Embryonic facial prominence (tissue), 1 donor: ENCODE results near the gene NEO1.

Experiments
- DNase-seq: peaks from one replicate; pipeline ENCODE4 v3.0.0-alpha.2; 2016; ENCODE audit errors: extremely low spot score

Gene NEO1

DNA sequence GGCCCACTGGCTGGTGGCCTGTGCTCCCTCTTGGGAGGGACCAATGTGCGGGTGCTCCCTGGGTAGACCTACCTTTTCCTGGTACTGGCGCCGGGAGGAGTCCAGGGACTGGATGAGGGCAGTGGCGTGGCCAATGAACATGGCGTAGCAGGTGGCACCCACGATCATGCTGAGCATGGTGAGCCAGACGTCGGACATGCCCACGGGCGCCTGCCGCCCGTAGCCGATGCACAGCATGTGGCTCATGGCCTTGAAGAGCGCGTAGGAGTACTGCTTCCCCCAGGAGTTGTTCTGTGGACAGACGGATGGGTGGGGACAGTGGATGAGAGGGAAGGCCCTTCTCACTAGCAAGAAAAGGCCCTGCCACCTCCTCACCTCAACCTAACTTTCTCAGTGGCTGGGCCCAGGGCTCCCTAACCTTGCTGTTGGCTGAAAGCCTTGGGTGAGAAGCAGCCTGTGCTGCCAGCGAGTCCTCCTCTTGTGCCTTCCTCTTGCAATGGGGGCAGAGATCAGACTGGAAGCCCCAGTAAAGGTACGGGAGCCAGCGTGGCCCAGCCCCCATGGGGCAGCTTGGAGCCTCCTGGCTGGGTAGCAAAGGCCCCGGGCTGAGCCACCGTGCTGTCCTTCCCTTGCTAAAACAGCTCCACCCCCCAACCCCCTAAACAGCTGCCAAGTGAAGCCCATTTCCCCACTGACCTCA is 277.4 kb downstream of the NEO1 start:
- DNase-seq, result no peak

DNA sequence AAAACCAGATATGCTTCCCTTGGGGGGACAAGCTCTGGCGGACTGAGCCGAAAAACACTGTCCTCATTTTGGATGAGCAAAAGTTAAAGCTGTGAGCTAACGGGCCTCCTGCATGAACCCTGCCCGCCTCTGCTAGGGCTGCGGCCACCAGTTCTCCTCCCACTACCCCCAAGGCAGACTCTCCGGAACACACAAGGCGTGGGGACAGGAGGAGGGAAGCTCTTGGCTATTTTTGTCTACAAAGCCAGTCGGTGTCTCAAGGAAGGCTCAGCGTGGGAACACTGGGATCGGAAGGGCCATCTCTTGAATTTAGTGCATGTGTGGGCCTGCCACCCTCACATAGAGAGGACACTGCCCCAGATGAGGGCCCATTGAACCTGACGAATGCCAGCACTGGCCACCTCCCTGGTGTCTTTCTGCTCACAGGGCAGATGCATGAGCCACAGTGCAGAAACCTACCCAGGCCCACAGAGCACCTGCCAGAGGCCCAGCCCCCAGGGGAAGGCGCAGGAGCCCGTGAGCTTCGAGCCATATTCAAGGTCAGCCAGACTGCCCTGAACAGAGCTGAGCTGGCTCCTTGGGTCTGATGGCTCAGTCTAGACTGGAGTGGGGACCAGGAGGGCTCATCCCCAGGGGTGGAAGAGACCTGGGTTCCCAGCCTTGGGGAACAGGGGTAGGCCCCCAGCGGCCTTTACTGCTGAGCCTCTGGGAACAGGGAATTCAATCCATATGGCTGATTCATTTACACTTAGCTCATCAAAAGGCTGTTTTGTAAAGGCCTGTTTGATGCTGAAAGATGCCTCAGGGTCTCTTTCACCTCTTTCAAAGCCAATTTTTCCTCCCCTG is 278.2 kb downstream of the NEO1 start:
- DNase-seq, result no peak

DNA sequence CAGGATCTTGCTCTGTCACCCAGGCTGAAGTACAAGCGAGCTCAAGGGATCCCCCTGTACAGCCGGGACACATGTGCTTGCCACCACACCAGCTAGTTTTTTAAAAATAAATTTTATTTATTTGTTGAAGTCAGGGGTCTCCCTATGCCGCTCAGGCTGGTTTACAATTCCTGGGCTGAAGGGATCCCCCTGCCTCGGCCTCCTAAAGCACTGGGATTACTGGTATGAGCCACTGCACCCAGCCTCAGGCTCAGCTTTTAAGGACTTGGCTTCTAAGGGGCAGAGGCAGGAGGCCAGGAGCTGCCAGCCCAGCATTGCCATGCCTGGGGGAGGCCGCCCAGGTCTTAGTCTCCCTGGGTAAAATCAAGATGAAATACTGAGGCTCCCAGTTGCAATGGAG is 279.2 kb downstream of the NEO1 start:
- no peak for DNase-seq

DNA sequence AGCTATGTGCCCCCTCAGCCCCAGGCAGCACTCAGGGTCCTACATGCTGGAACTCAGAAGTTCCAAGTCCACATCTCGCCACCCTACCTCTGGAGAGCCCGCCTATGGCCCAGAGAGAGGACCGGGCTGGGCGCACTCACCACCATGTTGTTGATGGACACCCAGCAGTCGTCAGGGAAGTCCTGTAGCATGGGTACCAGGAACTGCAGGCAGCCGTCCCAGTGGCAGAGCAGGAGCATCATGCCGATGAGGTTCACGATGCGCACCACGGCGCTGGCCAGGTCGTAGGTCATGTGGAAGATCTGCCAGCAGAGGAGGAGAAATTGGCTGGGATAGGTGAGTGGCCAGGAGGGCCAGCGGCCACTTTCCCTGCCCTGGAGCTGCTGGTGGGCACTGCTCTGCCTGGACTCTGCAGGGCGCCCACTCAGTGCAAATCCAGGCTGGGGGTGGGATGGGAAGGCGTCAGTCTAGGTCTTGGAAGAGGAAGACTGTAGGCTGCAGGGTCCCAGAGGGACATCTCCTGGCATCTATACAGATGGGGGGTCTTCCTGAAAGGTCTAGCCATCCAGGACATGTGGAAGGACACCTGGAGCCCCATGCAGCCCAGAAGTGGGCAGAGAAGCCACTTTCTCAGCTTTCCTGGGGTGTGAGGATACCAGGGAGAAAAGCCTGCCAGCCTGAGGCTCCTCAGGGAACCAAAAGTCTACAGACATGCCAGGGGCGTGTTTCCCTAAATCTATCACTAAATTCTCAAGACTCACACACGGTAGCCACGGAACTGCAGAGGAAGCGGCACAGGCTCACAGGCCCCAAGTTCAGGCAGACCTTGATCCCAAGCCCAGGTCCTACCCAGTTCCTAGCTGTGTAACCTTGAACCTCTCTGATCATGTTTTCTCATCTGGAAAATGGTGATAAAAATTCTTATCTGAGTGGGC is 280.0 kb downstream of the NEO1 start:
- no peak for DNase-seq

DNA sequence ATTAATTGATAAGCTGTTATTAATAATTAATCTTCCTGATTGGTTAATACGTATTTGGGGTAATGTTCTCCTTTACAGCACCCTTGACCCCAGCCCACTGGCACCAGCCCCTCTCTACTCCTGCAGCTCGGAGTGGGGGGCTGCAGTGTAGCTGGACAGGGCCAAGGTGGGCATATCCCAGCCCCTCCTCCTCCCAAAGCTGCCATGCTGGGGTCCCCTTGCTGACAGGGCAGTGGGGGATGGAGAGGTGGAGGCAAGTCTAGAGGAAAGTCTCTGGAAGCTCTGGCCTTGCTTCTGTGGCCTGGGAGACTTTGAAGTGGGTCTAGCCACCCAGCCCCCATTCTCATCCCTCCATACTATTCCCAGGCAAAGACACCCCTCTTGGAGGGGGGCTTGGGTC is 280.7 kb downstream of the NEO1 start:
- no peak for DNase-seq

DNA sequence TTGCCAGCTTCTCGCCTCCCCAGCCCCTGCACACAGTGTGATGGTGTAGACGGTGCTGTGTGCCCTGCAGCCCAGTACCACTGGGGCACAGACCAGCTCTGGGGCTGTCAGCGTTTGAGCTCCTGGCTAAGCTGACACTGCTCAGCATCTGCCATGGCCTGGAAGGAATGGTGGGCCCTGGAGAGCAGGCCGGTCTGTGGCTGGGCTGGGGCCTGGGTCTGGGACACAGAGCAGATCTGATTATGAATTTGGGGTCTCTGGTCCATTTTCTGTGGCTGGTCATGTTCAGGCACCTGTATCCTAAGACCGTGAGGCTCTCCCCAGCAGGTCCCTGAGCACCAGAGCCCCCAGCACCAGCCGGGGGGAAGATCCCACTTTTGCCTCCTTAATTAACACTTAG is 281.8 kb downstream of the NEO1 start:
- DNase-seq, result no peak

DNA sequence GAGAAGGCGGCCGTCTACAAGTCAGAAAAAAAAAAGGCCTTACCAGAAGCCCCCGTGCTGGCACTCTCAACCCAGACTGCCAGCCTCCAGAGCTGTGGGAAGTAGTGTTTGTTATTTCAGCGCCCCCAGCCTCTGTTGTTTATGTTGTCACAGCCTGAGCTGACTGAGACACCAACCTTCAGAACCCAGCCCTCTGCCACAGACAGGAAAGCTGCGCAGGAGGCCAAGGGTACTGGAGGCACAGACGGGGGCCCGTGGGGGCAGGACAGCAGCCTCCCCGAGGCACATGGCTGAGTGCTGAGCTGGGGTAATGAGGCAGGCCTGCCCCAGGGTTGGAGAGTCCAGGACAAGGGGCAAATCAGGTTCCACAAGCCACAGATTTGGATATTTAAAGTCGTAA is 282.8 kb downstream of the NEO1 start:
- DNase-seq, result no peak

DNA sequence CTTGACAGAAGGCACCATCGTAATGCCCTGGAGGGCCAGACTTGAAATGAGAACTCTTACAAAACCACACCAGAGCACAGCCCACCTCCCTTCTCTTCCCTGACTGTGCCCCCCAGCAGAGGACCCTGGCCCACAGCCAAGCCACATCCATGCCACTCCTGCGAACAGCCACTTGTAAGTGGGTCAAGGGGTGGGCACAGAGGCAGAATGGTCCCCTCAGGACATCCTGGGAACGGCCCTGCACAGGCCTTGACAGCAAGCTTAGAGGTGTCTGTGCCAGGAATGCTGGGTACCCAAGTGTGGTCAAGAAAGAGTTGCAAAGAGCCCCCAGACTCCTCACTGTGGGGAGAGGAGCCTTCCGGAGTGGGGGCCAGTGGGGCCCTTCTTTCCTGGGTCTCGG is 283.2 kb downstream of the NEO1 start:
- DNase-seq, result no peak

DNA sequence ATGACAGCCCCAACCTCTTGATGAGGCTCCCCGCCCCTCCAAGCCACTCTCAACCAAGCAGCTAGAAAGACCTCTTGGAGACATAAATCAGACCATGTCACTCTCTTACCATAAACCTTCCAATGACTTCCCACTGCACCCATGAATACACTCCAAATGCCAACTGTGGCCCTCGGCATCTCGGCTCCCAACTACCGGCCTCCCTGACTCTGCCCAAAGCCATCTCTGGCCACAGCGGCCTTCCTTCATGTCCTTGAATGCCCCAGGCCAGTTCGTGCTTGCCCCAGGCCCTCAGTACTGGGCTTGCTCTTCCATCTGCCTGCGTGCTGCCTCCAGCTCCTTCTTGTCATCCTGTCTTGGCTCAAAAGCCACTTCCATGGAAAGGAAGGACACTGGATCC is 284.5 kb downstream of the NEO1 start:
- DNase-seq, result no peak

DNA sequence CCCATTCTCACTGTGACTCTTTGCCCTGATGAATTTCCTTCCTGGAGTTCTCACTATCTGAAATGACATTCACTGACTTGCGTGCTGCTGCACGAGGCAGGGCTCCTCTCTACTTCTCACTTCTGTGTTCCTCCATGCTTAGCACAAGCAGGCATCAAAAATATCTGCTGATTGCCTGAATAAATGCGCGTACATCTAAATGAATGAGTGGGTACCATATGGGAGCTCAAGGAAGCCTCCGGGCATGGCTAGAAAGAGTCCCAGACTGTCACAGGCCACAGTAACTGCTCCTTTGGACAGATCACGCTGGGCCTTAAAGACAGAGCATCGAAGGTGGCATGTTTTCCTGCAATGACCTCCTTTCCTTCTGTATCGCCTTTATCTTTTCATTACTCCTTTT is 284.9 kb downstream of the NEO1 start:
- DNase-seq, result no peak

DNA sequence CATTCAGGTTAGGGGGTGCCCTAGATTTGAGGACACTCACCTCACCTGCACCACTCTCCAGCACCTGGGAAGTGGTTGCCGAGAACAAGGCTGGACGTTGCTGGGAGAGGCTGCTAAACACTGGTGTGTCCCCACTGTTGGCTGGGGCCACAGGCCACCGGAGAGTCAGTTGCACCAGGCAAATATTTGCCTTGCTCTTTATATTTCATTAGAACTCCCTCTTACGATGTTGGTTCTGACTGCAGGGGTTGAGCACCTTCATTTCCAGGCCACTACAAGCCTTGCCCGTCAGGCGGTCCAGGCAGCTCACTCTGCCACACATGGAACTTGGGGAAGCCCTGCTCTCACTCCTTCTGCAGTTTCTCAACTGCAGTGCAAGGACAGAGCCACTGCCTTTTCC is 285.8 kb downstream of the NEO1 start:
- no peak for DNase-seq

DNA sequence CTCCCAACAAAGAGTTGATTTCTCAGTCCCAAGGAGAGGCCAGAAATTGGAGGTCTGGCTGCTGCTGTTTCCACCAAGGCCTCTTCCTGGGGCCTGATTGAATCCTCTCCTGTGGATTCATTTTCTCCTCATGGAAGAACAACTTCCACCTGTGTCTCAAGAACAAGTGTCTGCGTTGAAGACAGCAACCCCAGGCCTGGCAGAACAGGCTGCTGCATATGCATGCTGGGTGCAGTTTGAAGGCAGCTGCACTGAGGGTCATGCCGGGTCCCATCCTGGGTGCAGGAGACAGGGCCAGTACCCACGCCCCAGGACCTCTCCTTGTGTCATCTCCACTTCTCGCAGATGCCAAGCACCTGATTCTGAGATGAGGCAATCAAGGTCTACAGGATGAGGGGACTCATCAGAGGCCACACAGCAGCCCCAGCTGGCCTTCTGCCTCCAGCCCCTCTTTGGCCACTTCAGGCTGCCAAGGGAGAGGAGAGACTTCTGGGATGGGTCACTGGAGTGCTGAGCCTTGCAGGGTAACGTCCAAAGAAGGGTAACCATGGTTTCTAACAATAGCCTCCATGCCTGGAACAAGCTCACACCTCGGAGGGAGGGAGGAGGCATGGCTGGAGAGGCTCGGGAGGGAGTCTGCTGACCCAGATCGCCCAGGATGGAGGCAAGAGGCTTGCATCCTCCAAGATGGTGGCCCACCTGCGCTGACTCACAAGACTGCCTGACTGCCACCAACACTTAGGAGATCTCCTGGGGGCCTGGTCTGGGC is 286.5 kb downstream of the NEO1 start:
- DNase-seq, result no peak

DNA sequence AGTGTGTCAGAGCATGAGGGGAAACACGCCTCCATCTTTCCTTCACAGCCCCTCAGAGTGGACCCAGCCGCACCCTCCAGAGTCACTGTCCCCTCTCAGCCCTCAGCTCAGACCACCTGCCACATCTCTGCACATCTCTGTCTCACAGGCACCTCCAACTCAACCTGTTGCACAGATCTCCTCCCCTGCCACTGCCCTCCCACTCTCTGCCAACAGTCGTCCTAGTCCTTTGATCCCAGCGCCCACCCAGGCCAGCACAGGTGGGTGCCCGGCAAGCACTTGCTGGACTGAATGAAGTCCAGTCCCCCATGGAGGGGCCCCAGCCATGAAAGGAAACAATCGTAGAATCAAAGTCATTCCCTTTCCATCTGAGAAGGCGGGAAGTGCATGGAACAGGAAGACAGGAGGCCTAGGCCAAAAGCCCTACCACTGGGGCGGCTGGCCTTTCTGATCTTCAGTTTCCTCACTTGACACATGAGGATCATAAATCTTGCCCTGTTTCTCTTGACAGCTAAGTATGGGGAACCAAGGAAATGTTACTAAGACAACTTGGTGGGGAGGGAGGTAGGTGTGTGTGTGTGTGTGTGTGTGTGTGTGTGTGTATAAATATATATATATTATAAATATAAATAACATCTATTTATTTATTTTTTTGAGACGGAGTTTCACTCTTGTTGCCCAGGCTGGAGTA is 288.4 kb downstream of the NEO1 start:
- no peak for DNase-seq

DNA sequence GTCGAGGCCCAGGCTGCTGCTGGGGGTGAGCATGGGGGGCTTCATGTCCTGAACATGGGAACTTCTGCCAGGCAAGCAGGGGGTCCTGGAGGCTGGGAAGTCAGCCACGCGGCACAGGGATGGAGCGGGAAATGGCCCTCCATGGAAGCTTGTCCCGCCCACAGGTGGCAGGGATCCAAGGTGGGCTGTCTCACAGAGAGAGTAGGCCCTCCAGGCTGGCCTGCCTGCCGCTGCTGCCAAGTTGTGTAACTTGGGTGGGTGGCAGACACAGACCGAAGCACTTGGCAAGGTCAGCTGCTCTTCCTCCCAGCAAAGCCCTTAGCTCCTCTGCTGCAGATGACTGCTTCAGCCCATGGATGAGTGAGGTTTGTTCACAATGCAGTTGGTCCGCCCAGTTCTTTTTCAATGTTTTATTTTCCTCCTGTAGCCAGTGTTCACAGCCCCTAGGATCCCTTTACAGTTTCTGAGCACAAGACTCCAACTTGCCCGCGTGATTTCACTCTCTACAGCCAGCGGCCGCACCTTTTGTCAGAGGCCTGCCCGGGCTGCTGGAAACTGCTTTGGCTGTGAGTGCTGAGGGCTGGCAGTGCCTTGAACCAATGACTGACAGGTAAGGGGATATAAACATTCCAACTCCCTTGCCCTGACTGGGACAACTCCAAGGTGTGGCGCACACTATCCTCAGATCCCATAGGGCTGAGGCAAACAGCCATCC is 289.8 kb downstream of the NEO1 start:
- DNase-seq, result no peak

DNA sequence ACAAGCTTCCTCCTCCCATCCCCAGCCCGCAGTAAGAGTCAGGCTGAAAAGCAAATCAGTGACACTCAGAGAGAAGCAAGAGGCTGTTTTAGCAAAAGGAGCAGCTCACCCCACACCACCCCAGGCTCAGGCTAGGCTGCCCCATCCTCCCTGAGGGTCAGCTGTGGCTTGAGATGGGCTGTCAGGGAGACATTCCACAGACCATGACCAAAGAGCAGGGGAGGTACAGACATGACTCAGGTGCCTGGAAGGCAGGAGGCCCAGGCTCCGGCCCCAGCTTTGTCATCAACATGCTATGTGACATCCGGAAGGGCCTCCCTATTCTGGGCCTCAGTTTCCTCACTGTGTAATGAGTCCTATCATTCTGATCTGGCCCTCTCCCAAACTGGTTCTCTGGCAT is 291.8 kb downstream of the NEO1 start:
- DNase-seq, result no peak

DNA sequence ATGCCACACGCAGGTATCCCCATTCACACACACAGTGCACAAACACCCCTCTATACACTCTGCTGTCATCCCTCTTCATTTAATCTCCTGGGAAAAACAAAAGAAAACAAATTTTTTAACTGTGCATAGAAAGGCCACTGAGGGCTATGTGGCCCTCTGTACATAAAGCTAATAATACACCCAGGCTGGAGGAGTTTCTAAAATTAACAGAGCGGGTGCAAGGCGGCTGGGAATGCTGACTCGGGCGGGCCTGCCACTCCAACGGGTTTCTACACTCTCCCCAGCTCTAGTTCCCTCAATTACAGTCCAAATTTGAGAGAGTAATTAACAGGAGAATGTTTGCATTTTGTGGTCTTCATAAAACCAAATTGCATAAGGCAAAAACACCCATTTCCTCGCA is 293.4 kb downstream of the NEO1 start:
- DNase-seq, result no peak

DNA sequence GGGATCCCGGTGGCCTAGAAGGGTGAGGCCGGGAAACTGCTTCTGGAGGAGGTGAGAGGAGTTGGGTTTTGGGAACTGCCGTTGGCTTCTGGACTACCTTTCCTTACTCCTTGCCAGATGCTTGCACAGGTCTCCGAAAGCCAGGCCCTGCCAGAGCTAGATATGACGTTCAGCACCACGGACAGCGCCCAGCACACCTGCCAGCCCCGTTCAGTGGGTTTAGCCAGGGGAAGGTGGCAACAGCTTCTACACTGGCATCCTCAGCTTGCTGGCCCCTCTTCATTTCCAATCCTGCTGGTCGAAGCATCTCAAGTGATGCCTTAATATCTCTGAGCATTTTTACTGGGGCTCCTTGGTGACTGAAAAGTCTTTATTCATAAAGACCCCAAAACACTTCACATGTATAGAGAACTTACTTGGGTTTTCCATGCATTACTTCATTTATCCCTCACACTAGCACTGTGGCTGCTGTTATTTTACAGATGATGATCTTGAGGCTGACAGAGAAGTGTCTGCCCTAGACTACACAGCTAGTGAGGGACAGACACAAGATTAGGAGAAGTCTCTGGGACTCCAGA is 294.6 kb downstream of the NEO1 start:
- peak; percentile 12 for DNase-seq

DNA sequence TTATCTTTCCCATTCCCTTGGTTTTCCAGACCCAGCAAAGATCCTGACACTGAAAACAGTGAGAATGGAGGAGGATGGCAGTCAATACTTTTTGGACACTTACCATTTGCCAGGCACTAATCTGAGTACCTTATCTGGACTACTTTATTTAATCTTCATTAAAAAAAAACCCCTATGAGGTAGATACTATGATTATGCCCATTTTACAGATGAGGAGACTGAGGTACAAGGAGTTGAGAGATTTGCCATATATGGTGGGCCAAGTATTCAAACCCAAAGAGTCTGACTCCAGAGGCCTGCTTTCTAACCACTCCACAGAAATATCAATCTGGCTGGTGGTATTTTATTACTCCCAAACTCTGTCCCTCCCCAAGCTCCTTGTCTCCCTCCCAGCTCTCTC is 296.9 kb downstream of the NEO1 start:
- no peak for DNase-seq

DNA sequence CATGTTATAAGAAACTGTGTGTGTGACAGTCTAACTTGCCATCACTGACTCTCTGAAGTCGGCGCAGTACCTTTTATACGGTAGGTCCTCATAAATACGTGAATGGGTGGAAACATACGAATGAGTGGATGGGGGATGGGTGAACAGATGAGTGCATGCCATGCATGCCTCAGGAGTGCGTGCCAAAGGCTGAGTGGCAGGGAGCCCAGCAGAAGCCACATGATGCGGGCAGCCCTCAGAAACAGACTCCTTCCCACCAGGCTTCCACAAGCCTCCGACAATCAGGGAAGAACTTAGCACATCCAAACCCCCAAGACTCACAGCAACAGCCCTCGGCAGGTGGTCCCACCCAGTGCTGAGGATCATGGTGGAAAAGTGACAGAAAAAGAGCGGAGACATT is 299.8 kb downstream of the NEO1 start:
- DNase-seq, result no peak

DNA sequence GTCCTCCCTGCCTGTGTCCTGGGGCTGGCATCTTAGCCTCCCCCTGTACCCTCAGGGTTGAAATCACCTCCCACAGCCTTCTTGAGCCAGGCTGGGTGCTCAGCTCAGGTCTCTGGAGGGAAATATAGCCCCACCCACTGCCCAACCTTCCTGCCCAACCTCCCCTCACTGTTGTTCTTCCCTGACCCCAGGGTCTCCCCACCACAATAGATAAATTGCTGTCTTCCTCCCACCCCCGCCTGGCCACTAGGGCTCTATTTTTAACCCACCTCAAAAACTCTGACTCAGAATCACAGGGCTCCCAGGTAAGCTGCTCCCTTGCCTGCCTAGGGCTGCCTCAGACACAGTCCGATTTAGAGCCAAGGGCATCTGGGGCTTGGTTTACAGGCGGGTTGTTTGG is 301.5 kb downstream of the NEO1 start:
- DNase-seq, result no peak
